Osteocyte (in vitro differentiated cells): ENCODE measurements around the gene ALAS2. TPM values are rescaled to one million over a fixed set of nuclear protein-coding genes. Genes with fewer than 3 reads are reported as not detected.
"Not testable (repeated sequence)": the region's sequence is repeated elsewhere in the genome, so short reads cannot be mapped to it uniquely, and the experiment has no call there.

Source experiments
- DNase-seq: peaks from one replicate; pipeline ENCODE4 v3.0.0; 2021; ENCODE audit warnings: mixed read lengths; ENCODE audit not compliant: unreplicated experiment; ENCODE audit errors: extremely low spot score
- H3K27ac Mint-ChIP-seq: one replicate; pipeline ENCODE4 v1.8.0; 2021; ENCODE audit warnings: mild to moderate bottlenecking, mixed read lengths; ENCODE audit not compliant: unreplicated experiment
- H3K27me3 Mint-ChIP-seq: one replicate; pipeline ENCODE4 v1.8.0; 2021; ENCODE audit warnings: mixed read lengths; ENCODE audit not compliant: unreplicated experiment
- H3K36me3 Mint-ChIP-seq: one replicate; pipeline ENCODE4 v1.8.0; 2021; ENCODE audit warnings: mixed read lengths; ENCODE audit not compliant: unreplicated experiment
- H3K4me1 Mint-ChIP-seq: one replicate; pipeline ENCODE4 v1.8.0; 2021; ENCODE audit warnings: mixed read lengths; ENCODE audit not compliant: unreplicated experiment
- H3K4me3 Mint-ChIP-seq: one replicate; pipeline ENCODE4 v1.8.0; 2021; ENCODE audit warnings: mild to moderate bottlenecking, moderate library complexity, mixed read lengths; ENCODE audit not compliant: unreplicated experiment
- H3K9me3 Mint-ChIP-seq: one replicate; pipeline ENCODE4 v1.8.0; 2021; ENCODE audit warnings: mixed read lengths; ENCODE audit not compliant: unreplicated experiment
- total RNA-seq: library from RNA; stranded (reverse); gene quantifications from 2 replicates; pipeline ENCODE4 v1.2.1, GENCODE V29; 2021
- TF ChIP-seq, protein P1 (sequence below): fragments of 200-600 bp; sonication (generic); IDR thresholded peaks from 2 replicates; pipeline ENCODE4 v1.5.0; 2021; ENCODE audit warnings: antibody characterized with exemption, mild to moderate bottlenecking, moderate library complexity

Gene ALAS2
- total RNA-seq, 1 donor from 2014 or later: not detected

DNA sequence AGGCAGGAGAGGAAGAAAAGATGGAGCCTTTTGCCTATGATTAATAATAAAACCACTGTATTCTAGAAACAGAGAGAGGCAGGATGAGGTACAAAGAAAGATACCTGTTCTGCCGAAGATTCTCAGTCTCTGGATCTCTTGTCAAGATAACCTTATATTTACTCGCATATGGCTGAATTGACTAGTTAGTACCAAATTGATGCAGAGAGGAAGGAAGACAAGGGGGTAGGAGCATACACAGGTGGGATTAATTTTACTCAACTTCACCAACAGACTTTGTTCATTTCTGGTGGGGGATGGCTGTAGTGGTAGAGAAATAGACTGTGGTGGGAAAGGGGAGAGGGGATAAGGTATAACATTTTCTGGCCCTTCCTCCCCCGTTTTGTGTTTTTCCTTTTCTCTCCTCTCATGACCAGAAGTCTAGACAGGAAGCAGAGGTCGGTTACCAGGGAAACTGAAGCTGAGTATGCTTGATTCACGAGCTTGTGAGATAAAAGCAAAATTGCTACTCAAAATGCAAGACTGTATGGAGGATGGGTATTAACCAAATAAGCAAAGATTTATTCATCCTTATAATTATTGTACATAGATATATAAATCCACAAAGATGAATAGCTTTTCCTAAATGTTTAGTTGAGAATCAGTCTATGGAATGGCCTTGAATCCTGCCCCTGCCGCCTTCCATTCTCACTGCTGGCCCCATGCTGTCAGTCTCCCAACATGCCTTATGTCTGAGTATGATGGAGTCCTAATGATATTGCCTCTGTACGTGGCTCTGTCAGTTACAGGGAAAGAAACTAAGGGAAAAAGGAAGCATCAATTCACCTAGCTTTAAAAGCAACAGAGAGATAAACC lies 26.3 kb upstream of the ALAS2 start:
- Mint-ChIP-seq H3K27me3 (peaks cover 8% of the 10 kb centered on the region), H3K36me3 (no peaks in the 10 kb centered on the region), H3K4me1 (peaks cover 10% of the 10 kb centered on the region), H3K9me3 (peaks cover 9% of the 10 kb centered on the region), H3K4me3 (peak overlapping the region; percentile 15), H3K27ac (peak overlapping the region; percentile 39)
- DNase-seq: no peak
- TF ChIP-seq, protein P1, sequence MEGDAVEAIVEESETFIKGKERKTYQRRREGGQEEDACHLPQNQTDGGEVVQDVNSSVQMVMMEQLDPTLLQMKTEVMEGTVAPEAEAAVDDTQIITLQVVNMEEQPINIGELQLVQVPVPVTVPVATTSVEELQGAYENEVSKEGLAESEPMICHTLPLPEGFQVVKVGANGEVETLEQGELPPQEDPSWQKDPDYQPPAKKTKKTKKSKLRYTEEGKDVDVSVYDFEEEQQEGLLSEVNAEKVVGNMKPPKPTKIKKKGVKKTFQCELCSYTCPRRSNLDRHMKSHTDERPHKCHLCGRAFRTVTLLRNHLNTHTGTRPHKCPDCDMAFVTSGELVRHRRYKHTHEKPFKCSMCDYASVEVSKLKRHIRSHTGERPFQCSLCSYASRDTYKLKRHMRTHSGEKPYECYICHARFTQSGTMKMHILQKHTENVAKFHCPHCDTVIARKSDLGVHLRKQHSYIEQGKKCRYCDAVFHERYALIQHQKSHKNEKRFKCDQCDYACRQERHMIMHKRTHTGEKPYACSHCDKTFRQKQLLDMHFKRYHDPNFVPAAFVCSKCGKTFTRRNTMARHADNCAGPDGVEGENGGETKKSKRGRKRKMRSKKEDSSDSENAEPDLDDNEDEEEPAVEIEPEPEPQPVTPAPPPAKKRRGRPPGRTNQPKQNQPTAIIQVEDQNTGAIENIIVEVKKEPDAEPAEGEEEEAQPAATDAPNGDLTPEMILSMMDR: no peak

DNA sequence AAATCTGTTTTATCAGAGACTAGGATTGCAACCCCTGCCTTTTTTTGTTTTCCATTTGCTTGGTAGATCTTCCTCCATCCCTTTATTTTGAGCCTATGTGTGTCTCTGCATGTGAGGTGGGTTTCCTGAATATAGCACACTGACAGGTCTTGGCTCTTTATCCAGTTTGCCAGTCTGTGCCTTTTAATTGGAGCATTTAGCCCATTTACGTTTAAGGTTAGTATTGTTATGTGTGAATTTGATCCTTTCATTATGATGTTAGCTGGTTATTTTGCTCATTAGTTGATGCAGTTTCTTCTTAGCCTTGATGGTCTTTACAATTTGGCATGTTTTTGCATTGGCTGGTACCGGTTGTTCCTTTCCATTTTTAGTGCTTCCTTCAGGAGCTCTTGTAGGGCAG lies 19.8 kb upstream of the ALAS2 start:
- not testable (repeated sequence) for H3K4me1 Mint-ChIP-seq, H3K36me3 Mint-ChIP-seq, DNase-seq, H3K27ac Mint-ChIP-seq, H3K4me3 Mint-ChIP-seq, H3K27me3 Mint-ChIP-seq
- H3K9me3 Mint-ChIP-seq: peaks cover 10% of the 10 kb centered on the region

DNA sequence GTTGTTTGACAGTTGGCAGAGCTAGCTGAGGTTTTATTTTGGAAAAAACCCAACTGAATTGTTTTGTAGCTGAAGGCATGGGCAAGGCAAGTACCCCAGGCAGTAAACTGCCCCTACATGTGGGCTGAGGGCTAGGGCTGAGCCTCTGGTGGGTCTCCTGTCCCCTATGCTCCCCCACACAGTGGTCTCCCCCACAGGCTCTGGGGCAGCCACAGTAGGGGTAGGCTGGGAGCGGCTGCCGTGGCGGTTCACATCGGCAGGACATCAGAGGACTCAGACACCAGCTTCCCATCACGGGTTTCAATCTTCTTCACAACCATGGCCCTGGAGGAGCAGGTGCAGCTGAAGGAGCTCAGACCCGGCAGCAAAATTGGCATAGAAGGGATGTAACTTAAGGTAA lies 10.7 kb upstream of the ALAS2 start:
- TF ChIP-seq, protein P1: no peak
- Mint-ChIP-seq H3K9me3 (peaks cover 19% of the 10 kb centered on the region), H3K4me3 (no peak overlapping the region), H3K36me3 (no peaks in the 10 kb centered on the region), H3K27ac (no peak overlapping the region), H3K4me1 (peaks cover 10% of the 10 kb centered on the region), H3K27me3 (no peaks in the 10 kb centered on the region)
- no peak for DNase-seq

DNA sequence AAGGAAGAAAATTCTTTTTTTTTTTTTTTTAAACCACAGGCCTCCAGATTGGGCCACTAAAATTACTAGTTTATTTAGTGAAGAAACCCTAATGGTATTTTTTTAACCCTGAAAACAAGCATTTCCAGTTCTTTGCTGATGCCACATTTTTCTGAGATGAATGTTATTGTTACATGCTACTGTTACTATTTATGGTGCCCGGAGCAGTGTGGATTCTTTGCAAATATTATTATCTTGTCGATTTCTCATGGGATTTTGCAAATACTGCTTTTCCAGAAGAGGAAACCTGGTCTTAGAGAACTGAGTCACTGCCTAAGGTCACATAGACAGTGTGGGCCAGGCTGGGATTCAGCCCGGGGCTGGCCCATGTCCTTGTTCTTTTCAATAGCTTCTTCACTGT lies 8.7 kb upstream of the ALAS2 start:
- Mint-ChIP-seq H3K27me3 (no peaks in the 10 kb centered on the region), H3K36me3 (no peaks in the 10 kb centered on the region), H3K9me3 (peaks cover 15% of the 10 kb centered on the region), H3K27ac (peak overlapping the region; percentile 52), H3K4me1 (peaks cover 10% of the 10 kb centered on the region), H3K4me3 (no peak overlapping the region)
- no peak for DNase-seq
- TF ChIP-seq, protein P1: no peak

DNA sequence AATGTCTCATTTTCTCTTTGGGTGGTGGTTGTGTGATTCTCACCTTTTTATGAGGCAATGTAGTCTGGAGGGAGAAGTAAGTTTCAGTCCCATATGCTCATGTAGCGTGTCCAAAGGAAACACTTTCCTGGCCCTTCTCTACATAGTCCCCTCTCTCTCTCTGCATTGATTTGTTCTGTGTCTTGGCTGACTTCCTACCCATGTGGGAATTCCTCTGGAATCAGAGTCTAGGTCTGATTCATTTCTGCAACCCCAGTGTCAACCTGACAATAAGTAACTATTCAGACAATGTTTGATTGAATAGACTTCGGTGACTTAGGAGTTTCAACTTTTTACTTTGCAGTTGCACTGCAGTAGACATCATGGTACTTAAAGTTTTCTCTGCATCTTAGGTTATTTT lies 2.7 kb upstream of the ALAS2 start:
- no peaks in the 10 kb centered on the region for H3K4me1 Mint-ChIP-seq
- H3K4me3 Mint-ChIP-seq: no peak overlapping the region
- H3K27me3 Mint-ChIP-seq: no peaks in the 10 kb centered on the region
- H3K9me3 Mint-ChIP-seq: no peaks in the 10 kb centered on the region
- TF ChIP-seq, protein P1: no peak
- no peak for DNase-seq
- H3K36me3 Mint-ChIP-seq: no peaks in the 10 kb centered on the region
- no peak overlapping the region for H3K27ac Mint-ChIP-seq
